Mesendoderm (in vitro differentiated cells): ENCODE data around the gene MUC5B.
A peak's percentile ranks its signal among the peaks of the same experiment; 100 is the strongest.
"Not testable (repeated sequence)": the region's sequence is repeated elsewhere in the genome, so short reads cannot be mapped to it uniquely, and the experiment has no call there.

Experiments
- DNase-seq: peaks from one replicate; pipeline ENCODE4 v3.0.0; 2013
- H2AK5ac ChIP-seq: 2 replicates; pipeline ENCODE4 v1.6.1; 2013; ENCODE audit warnings: low read length, inconsistent platforms
- H2BK120ac ChIP-seq: 2 replicates; pipeline ENCODE4 v1.6.1; 2013; ENCODE audit warnings: low read depth, mild to moderate bottlenecking, low read length, moderate library complexity, mixed read lengths
- H2BK15ac ChIP-seq: replicated peaks from 2 replicates; pipeline ENCODE4 v1.6.1; 2013; ENCODE audit warnings: low read depth, mild to moderate bottlenecking, moderate library complexity
- H2BK5ac ChIP-seq: 2 replicates; pipeline ENCODE4 v1.6.1; 2013; ENCODE audit warnings: low read length, inconsistent platforms
- H3K18ac ChIP-seq: 2 replicates; pipeline ENCODE4 v1.6.1; 2013; ENCODE audit warnings: mild to moderate bottlenecking, low read length, mixed read lengths
- H3K23ac ChIP-seq: one replicate; pipeline ENCODE4 v1.6.1; 2013; ENCODE audit warnings: low read length
- H3K27ac ChIP-seq: 2 replicates; pipeline ENCODE4 v1.5.1; 2013; ENCODE audit warnings: low read depth, mild to moderate bottlenecking, inconsistent platforms, low read length, moderate library complexity
- H3K27me3 ChIP-seq: 2 replicates; pipeline ENCODE4 v1.6.1; 2013; ENCODE audit warnings: low read length, control low read depth, mild to moderate bottlenecking, inconsistent platforms; ENCODE audit not compliant: insufficient read depth, poor library complexity
- H3K36me3 ChIP-seq: 2 replicates; pipeline ENCODE4 v1.6.1; 2013; ENCODE audit warnings: low read length, inconsistent platforms; ENCODE audit not compliant: control insufficient read depth, insufficient read depth
- H3K4ac ChIP-seq: one replicate; pipeline ENCODE4 v1.6.1; 2013; ENCODE audit warnings: low read depth, mild to moderate bottlenecking, low read length, moderate library complexity
- H3K4me1 ChIP-seq: 2 replicates; pipeline ENCODE4 v1.6.1; 2013; ENCODE audit warnings: low read depth, low read length, inconsistent platforms; ENCODE audit not compliant: control insufficient read depth
- H3K4me2 ChIP-seq: 2 replicates; pipeline ENCODE4 v1.6.1; 2013; ENCODE audit warnings: low read length
- H3K4me3 ChIP-seq: 2 replicates; pipeline ENCODE4 v1.5.1; 2013; ENCODE audit warnings: mild to moderate bottlenecking, low read length
- H3K56ac ChIP-seq: one replicate; pipeline ENCODE4 v1.6.1; 2013; ENCODE audit warnings: low read length
- H3K79me1 ChIP-seq: 2 replicates; pipeline ENCODE4 v1.6.1; 2013; ENCODE audit warnings: low read length, inconsistent platforms
- H3K79me2 ChIP-seq: 2 replicates; pipeline ENCODE4 v1.6.1; 2013; ENCODE audit warnings: mild to moderate bottlenecking, low read length; ENCODE audit not compliant: control insufficient read depth, insufficient read depth
- H3K9ac ChIP-seq: 2 replicates; pipeline ENCODE4 v1.6.1; 2013; ENCODE audit warnings: low read length, inconsistent platforms
- H4K5ac ChIP-seq: one replicate; pipeline ENCODE4 v1.6.1; 2013; ENCODE audit warnings: low read length
- H4K8ac ChIP-seq: one replicate; pipeline ENCODE4 v1.6.1; 2013; ENCODE audit warnings: low read depth, mild to moderate bottlenecking, control low read depth, low read length, moderate library complexity
- WGBS: extraction: QIAGEN DNeasy Blood & Tissue Kit; methylation state at CpG from one replicate; pipeline ENCODE4 v1.1.7; 2013; ENCODE audit warnings: low lambda C conversion rate, missing lambda C conversion rate; ENCODE audit not compliant: insufficient coverage; ENCODE audit errors: extremely low coverage; 5-methylcytosine and 5-hydroxymethylcytosine counted together

The MUC5B gene

DNA sequence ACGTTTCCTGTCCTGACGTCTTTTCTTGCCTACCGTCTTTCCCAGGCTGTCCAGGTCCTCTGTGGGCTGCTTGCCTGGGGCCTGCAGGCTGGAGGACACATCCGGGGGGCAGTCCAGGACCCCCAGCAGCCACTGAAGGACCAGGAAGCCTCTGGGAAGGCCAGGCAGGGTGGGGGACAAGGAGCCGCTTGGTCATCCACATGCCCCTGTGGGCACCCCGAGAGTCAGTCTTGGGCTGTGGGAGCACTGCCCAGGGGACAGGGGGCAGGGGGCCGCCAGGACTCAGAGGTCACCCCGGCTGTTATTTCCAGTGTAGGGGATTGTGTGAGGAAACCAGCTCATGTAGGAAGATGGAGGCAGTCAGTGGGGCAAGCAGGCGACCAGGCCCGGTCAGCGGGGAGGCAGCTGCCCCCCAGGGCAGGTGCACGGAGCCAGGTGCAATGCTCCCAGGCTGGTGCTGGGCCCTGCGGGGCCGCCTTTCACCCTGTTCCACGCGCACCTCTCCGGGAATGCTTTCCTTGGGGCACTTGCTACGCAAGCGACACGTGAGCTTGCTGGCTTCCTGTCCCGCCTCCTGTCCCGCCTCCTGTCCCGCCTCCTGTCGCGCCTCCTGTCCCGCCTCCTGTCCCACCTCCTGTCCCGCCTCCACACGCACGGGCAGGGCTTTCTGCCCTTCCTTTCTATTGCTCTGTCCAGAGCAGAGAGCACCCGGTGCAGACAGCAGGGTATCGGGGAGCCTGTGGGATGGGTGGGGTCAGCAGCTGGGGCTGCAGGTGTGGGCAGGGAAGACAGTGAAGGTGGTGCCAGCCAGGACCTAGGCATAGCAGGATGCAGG, 39.5 kb downstream of the MUC5B start:
- no CpG with 5 or more reads among the region's 31 CpGs for WGBS
- no peak overlapping the region for H3K27ac ChIP-seq

DNA sequence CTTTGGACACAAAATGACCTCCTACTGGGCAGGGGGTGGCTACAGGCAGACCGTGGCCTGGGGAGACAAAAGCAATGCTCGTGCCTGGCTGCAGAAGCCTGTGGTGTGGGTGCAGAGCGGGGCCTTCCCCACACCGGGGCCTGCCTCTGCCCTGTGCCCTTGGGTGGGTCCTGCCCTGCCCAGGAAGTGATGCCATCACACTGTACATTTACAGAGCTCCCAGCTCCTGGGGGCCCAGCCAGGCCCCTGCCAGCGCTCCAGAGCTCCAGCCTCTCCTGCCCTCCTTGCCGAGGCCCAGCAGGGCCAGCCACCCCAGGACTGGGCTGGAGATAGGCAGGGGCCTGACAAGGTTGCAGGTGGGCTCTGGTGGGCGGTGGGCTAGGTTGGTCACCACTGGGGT, 40.1 kb downstream of the MUC5B start:
- no peak for DNase-seq
- H3K27ac ChIP-seq, result no peak overlapping the region
- H3K79me2 ChIP-seq, result no peaks in the 10 kb centered on the region

More for the DNA sequence above, 39.5 kb downstream of the MUC5B start:
- H3K4me1 ChIP-seq, result no peaks in the 10 kb centered on the region
- peak; percentile 93 for DNase-seq
- peak overlapping the region; percentile 4 for H3K18ac ChIP-seq
- H4K5ac ChIP-seq, result no peak overlapping the region
- H2AK5ac ChIP-seq, result peak overlapping the region; percentile 58
- no peak overlapping the region for H3K23ac ChIP-seq
- no peak overlapping the region for H2BK5ac ChIP-seq
- H3K27me3 ChIP-seq, result no peaks in the 10 kb centered on the region
- no peak overlapping the region for H2BK15ac ChIP-seq
- H3K4me3 ChIP-seq, result no peak overlapping the region
- no peak overlapping the region for H3K4ac ChIP-seq
- peak overlapping the region; percentile 89 for H3K56ac ChIP-seq
- H3K9ac ChIP-seq, result peak overlapping the region; percentile 65
- no peak overlapping the region for H2BK120ac ChIP-seq
- no peaks in the 10 kb centered on the region for H3K79me1 ChIP-seq
- no peaks in the 10 kb centered on the region for H3K79me2 ChIP-seq
- H3K36me3 ChIP-seq, result no peaks in the 10 kb centered on the region
- peak overlapping the region; percentile 66 for H3K4me2 ChIP-seq
- no peak overlapping the region for H4K8ac ChIP-seq

DNA sequence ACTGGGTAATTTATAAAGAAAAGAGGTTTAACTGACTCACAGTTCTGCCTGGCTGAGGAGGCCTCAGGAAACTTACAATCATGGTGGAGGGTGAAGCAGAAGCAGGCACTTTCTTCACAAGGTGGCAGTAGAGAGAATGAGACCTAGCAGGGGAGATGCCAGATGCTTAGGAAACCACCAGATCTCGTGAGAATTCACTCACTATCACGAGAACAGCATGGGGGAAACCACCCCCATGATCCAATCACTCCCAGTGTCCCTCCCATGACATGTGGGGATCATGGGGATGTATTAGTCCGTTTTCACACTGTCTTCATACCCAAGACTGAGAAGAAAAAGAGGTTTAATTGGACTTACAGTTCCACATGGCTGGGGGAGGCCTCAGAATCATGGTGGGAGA, 41.6 kb downstream of the MUC5B start:
- not testable (repeated sequence) for H3K4me1 ChIP-seq, H3K9ac ChIP-seq, H2BK120ac ChIP-seq, H3K4ac ChIP-seq, H3K4me3 ChIP-seq, H3K18ac ChIP-seq, H3K79me2 ChIP-seq, H3K23ac ChIP-seq, H3K27me3 ChIP-seq, H3K56ac ChIP-seq, H2BK5ac ChIP-seq, H3K79me1 ChIP-seq, H2AK5ac ChIP-seq, H4K5ac ChIP-seq, H4K8ac ChIP-seq, H3K4me2 ChIP-seq, H3K36me3 ChIP-seq, H2BK15ac ChIP-seq, H3K27ac ChIP-seq
- no CpG with 5 or more reads among the region's 3 CpGs for WGBS
- DNase-seq, result peak; percentile 83

More for the DNA sequence above, 40.1 kb downstream of the MUC5B start:
- no peaks in the 10 kb centered on the region for H3K36me3 ChIP-seq
- no peak overlapping the region for H3K4me2 ChIP-seq
- H2BK120ac ChIP-seq, result no peak overlapping the region
- H3K9ac ChIP-seq, result peak overlapping the region; percentile 63
- no peak overlapping the region for H4K8ac ChIP-seq
- H3K4ac ChIP-seq, result no peak overlapping the region
- H2BK15ac ChIP-seq, result no peak overlapping the region
- no peak overlapping the region for H3K18ac ChIP-seq
- H3K79me1 ChIP-seq, result no peaks in the 10 kb centered on the region
- H3K27me3 ChIP-seq, result no peaks in the 10 kb centered on the region
- no peak overlapping the region for H2BK5ac ChIP-seq
- H3K4me3 ChIP-seq, result no peak overlapping the region
- H3K56ac ChIP-seq, result peak overlapping the region; percentile 84
- H3K4me1 ChIP-seq, result no peaks in the 10 kb centered on the region
- no peak overlapping the region for H3K23ac ChIP-seq
- no CpG with 5 or more reads among the region's 7 CpGs for WGBS
- no peak overlapping the region for H2AK5ac ChIP-seq
- H4K5ac ChIP-seq, result no peak overlapping the region

DNA sequence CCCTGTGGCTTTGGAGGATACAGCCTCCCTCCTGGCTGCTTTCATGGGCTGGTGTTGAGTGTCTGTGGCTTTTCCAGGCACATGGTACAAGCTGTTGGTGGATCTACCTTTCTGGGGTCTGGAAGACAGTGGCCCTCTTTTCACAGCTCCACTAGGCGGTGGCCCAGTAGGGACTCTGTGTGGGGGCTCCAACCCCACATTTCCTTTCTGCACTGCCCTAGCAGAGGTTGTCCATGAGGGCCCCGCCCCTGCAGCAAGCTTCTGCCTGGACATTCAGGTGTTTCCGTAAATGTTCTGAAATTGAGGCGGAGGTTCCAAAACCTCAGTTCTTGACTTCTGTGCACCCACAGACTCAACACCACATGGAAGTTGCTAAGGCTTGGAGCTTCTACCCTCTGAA, 42.6 kb downstream of the MUC5B start:
- WGBS, result no CpG with 5 or more reads among the region's 4 CpGs
- not testable (repeated sequence) for H3K4me3 ChIP-seq, H3K27ac ChIP-seq, H2BK5ac ChIP-seq, H3K56ac ChIP-seq, H4K5ac ChIP-seq, H3K79me2 ChIP-seq, H3K27me3 ChIP-seq, H3K4me2 ChIP-seq, H2BK15ac ChIP-seq, H3K4ac ChIP-seq, H3K36me3 ChIP-seq, H4K8ac ChIP-seq, H3K9ac ChIP-seq, H2AK5ac ChIP-seq, H3K18ac ChIP-seq, DNase-seq, H3K79me1 ChIP-seq, H2BK120ac ChIP-seq, H3K4me1 ChIP-seq, H3K23ac ChIP-seq

DNA sequence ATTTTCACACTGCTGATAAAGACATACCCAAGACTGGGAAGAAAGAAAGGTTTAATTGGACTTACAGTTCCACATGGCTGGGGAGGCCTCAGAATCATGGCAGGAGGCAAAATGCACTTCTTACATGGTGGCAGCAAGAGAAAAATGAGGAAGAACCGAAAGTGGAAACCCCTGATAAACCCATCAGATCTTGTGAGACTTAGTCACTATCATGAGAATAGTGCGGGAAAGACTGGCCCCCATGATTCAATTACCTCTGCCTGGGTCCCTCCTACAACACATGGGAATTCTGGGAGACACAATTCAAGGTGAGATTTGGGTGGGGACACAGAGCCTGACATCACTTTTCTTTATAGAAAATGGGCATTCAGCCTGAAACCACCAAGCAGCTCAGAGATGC, 44.1 kb downstream of the MUC5B start:
- not testable (repeated sequence) for H2BK5ac ChIP-seq, H3K9ac ChIP-seq, H2AK5ac ChIP-seq, H3K27ac ChIP-seq, H3K23ac ChIP-seq, H3K18ac ChIP-seq, H3K4ac ChIP-seq, H4K5ac ChIP-seq, DNase-seq, H3K79me1 ChIP-seq, H3K27me3 ChIP-seq, H2BK15ac ChIP-seq, H3K56ac ChIP-seq, H3K36me3 ChIP-seq, H2BK120ac ChIP-seq, H4K8ac ChIP-seq, H3K4me2 ChIP-seq, H3K4me1 ChIP-seq, H3K79me2 ChIP-seq, H3K4me3 ChIP-seq
- no CpG with 5 or more reads among the region's 2 CpGs for WGBS
